Peyer's patch (tissue), 4 donors: ENCODE data around the gene TCF4. TPM values are rescaled to one million over a fixed set of nuclear protein-coding genes. Genes with fewer than 3 reads are reported as not detected.

Experiments used
- DNase-seq, 3 donors: peaks; one replicate each; pipeline ENCODE4 v3.0.0-alpha.2; 2017 to 2019
- H3K27ac ChIP-seq, 4 donors: fragments of 200-600 bp; sonication (generic); one replicate each; pipeline ENCODE4 v1.5.1; 2016 to 2019
- H3K27me3 ChIP-seq, 2 donors: fragments of 200-600 bp; sonication (generic); one replicate each; pipeline ENCODE4 v1.5.1; 2019
- H3K36me3 ChIP-seq, 3 donors: fragments of 200-600 bp; sonication (generic); one replicate each; pipeline ENCODE4 v1.5.1; 2016 to 2019
- H3K4me1 ChIP-seq, 4 donors: fragments of 200-600 bp; sonication (generic); one replicate each; pipeline ENCODE4 v1.5.1; 2016 to 2019
- H3K4me3 ChIP-seq, 4 donors: fragments of 200-600 bp; sonication (generic); 1 replicate in 3 of 4; 2 replicates in 1 of 4; pipeline ENCODE4 v1.5.1; 2016 to 2019; ENCODE audit warnings: mild to moderate bottlenecking in 1 of 4
- H3K9me3 ChIP-seq, 4 donors: fragments of 200-600 bp; sonication (generic); one replicate each; pipeline ENCODE4 v1.5.1; 2016 to 2019; ENCODE audit warnings: mild to moderate bottlenecking in 1 of 4
- POLR2A ChIP-seq, 2 donors: fragments of 450-650 bp; IDR thresholded peaks; one replicate each; pipeline ENCODE4 v1.5.1; 2017; ENCODE audit warnings: antibody characterized with exemption in 2 of 2, mild to moderate bottlenecking in 2 of 2, moderate library complexity in 2 of 2
- total RNA-seq, 4 donors: library from RNA; depleted of rRNA; stranded (reverse); fragments of >200 nt; gene quantifications; one replicate each; pipeline ENCODE4 v1.1.0, GENCODE V29; 2016
- TF ChIP-seq, protein P1 (sequence below), 6 experiments: fragments of 450-650 bp in 4 of 6; fragments of 200-600 bp in 2 of 6; sonication (generic) in 1 of 6; IDR thresholded peaks; one replicate each; pipeline ENCODE4 v1.5.1; 2017 to 2019; ENCODE audit warnings: antibody characterized with exemption in 6 of 6, mild to moderate bottlenecking in 3 of 6, moderate library complexity in 1 of 6

The TCF4 gene
- total RNA-seq, 4 donors from 2014 or later: 11.9 to 190 (median 33.8) TPM

DNA sequence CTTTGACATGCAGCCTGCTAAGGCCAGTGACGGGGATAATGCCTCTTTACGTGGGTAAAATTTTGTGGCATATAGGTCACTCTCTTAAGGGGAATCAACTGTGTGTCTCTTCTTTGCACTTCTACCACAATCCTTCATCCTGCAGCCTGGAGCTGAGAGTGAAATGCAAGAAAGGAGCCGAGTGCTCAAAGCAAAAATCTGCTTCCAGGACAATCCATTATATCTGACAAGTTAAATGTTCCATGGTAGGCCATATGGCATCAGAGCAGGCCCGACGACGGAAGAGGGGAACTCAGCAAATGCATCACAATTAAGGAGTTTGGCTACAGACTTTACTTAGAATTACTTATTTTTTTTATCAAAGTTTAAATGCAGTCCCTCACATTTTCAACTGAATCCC, 171.2 kb downstream of the TCF4 start:
- H3K27me3 ChIP-seq: no peaks in the 10 kb centered on the region
- no peaks in the 10 kb centered on the region for H3K36me3 ChIP-seq
- H3K27ac ChIP-seq: no peak overlapping the region
- no peak overlapping the region for H3K4me3 ChIP-seq
- TF ChIP-seq POLR2A (IDR thresholded peaks at IDR 0.05): no peak
- TF ChIP-seq, protein P1, sequence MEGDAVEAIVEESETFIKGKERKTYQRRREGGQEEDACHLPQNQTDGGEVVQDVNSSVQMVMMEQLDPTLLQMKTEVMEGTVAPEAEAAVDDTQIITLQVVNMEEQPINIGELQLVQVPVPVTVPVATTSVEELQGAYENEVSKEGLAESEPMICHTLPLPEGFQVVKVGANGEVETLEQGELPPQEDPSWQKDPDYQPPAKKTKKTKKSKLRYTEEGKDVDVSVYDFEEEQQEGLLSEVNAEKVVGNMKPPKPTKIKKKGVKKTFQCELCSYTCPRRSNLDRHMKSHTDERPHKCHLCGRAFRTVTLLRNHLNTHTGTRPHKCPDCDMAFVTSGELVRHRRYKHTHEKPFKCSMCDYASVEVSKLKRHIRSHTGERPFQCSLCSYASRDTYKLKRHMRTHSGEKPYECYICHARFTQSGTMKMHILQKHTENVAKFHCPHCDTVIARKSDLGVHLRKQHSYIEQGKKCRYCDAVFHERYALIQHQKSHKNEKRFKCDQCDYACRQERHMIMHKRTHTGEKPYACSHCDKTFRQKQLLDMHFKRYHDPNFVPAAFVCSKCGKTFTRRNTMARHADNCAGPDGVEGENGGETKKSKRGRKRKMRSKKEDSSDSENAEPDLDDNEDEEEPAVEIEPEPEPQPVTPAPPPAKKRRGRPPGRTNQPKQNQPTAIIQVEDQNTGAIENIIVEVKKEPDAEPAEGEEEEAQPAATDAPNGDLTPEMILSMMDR (IDR thresholded peaks at IDR 0.05): no peak
- no peak for DNase-seq
- no peaks in the 10 kb centered on the region for H3K9me3 ChIP-seq
- H3K4me1 ChIP-seq: no peaks in the 10 kb centered on the region

DNA sequence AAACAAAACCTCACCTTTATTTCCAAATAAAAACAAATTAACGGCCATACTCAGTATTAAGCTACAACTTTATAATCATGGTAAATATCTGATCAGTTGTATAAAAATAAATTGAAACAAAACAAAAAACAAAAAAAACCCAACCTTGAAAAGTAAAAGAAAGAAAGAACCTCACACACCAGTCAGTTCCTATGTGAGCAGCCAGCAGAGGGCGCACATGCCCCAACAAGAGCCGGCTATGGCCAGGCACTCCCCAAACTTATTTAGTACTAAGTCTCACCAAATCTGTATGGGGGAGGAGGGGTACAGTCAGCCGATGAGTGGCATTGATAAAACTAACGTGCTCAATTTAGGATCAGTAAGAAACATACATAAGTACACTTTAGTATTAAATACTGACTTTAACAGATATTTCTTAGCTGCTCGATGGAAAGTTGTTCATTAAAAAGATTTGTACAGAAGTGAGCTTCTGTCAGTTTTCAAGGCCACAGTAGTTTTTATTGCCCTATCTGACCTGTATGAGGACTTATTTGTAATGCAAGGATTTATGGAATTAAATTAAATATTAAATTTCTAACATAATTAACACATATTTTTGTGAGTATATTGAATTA, 172.6 kb downstream of the TCF4 start:
- H3K27me3 ChIP-seq: no peaks in the 10 kb centered on the region
- TF ChIP-seq, protein P1 (IDR thresholded peaks at IDR 0.05): peak; percentile 61 to 91 (median 68)
- TF ChIP-seq POLR2A (IDR thresholded peaks at IDR 0.05): no peak
- peak; percentile 81 to 94 (median 93) for DNase-seq
- no peaks in the 10 kb centered on the region for H3K36me3 ChIP-seq
- H3K4me3 ChIP-seq: no peak overlapping the region
- no peaks in the 10 kb centered on the region for H3K9me3 ChIP-seq
- no peak overlapping the region for H3K27ac ChIP-seq
- H3K4me1 ChIP-seq: no peaks in the 10 kb centered on the region

DNA sequence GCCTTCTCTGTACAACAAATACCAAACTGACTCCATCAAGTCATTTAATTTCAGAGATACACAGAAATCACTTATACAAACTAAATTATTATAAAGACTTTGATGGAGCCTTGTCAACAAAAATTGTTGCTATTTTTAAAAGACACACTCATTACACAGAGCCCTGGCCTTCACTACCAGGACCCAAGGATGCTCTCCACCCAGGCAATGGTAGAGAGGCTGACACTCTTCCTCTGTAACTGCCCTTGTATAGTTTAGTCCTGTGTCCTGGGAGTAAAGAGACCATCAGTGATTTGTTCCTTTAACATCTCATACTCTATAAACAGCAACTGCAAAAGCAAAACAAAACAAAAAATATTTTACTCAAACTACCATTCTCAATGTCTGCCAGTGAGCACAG, 173.5 kb downstream of the TCF4 start:
- Histone ChIP-seq H3K36me3 (no peaks in the 10 kb centered on the region), H3K9me3 (no peaks in the 10 kb centered on the region), H3K4me3 (no peak overlapping the region), H3K27me3 (no peaks in the 10 kb centered on the region), H3K27ac (no peak overlapping the region), H3K4me1 (no peaks in the 10 kb centered on the region)
- no peak for DNase-seq
- TF ChIP-seq, protein P1 (IDR thresholded peaks at IDR 0.05): no peak
- no peak for TF ChIP-seq POLR2A (IDR thresholded peaks at IDR 0.05)

DNA sequence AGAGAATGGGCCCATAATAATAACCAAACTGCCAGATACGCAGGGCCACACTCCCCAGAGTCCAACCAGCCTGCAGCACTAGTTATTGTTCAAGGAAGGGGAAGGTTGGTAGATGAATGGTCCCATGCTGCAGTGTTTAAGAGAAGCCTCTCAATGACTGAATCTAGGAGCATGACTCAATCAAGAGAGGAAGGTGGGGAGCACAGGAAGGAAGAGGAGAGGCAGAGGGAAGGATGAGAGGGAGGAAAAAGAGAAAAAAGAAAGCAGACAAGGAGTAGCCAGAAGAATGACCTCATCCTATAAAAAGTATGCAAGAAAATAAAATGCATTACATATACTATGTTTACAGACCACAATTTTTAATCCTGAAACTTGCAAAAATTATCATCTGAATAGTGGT, 174.5 kb downstream of the TCF4 start:
- Histone ChIP-seq H3K4me1 (no peaks in the 10 kb centered on the region), H3K36me3 (no peaks in the 10 kb centered on the region), H3K9me3 (no peaks in the 10 kb centered on the region), H3K4me3 (no peak overlapping the region), H3K27me3 (no peaks in the 10 kb centered on the region), H3K27ac (no peak overlapping the region)
- DNase-seq: no peak
- no peak for TF ChIP-seq POLR2A (IDR thresholded peaks at IDR 0.05)
- TF ChIP-seq, protein P1 (IDR thresholded peaks at IDR 0.05): no peak

DNA sequence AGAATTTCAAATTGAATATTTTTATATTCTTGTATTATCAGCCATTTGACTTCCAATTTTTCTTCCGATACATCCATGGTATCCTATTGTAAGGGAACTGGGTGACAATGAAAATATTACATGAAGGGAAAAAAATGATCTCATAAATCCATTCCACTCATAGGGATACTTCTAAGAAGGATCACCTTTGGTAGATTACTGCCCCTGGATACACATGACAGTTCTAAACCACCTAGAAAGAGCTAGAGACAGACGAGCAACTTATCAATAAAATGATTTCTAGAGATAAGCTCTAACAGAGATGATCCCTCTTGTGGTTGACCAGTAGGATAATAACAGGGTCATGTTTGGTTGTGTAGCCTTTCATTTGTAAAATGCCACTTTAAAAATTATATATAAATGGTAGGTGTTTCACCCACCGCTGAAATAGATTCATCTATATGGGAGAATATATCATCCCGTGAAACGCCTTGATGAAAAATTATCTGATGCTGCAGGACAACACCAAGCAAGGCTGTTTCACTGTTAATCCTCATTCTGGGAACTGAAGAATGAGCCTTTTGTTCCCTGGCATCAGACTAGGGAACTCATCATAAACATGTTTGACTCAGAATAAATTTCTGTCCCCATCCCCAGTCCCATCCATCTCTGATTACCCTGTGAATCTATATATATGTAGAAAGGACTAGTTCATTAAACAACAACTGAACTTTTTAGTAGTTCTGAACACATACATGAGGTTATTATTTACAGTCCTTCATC, 180.0 kb downstream of the TCF4 start:
- TF ChIP-seq, protein P1 (IDR thresholded peaks at IDR 0.05): no peak
- TF ChIP-seq POLR2A (IDR thresholded peaks at IDR 0.05): no peak
- Histone ChIP-seq H3K36me3 (no peaks in the 10 kb centered on the region), H3K4me3 (no peak overlapping the region), H3K27me3 (no peaks in the 10 kb centered on the region), H3K27ac (no peak overlapping the region), H3K4me1 (no peaks in the 10 kb centered on the region), H3K9me3 (no peaks in the 10 kb centered on the region)
- DNase-seq: no peak
